Neural cell (in vitro differentiated cells): ENCODE data around the gene FBP1.

Experiments
- POLR2AphosphoS5 ChIP-seq: IDR thresholded peaks from 2 replicates; pipeline ENCODE4 v1.6.1; 2012
- TF ChIP-seq, protein P1 (sequence below): fragments of 450-650 bp; IDR thresholded peaks from 2 replicates; pipeline ENCODE4 v1.5.1; 2014; ENCODE audit warnings: antibody characterized with exemption, mild to moderate bottlenecking, moderate library complexity; ENCODE audit not compliant: poor library complexity, severe bottlenecking

DNA sequence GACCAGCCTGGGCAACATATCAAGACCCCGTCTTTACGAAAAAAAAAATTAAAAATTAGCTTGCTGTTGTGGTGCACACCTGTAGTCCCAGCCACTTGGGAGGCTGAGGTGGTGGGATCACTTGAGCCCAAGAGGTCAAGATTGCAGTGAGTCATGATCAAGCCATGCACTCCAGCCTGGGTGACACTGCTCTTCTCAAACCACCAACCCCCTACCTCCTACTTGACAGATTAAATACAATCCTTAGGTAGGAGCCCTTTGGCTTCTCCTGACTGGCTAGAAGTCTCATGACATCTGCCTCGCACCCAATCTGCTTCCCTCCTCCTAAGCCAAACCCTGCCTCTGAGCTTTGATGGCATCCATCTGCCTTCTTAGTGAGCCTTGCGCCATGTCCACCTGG lies 11.6 kb upstream of the FBP1 start:
- TF ChIP-seq, protein P1, sequence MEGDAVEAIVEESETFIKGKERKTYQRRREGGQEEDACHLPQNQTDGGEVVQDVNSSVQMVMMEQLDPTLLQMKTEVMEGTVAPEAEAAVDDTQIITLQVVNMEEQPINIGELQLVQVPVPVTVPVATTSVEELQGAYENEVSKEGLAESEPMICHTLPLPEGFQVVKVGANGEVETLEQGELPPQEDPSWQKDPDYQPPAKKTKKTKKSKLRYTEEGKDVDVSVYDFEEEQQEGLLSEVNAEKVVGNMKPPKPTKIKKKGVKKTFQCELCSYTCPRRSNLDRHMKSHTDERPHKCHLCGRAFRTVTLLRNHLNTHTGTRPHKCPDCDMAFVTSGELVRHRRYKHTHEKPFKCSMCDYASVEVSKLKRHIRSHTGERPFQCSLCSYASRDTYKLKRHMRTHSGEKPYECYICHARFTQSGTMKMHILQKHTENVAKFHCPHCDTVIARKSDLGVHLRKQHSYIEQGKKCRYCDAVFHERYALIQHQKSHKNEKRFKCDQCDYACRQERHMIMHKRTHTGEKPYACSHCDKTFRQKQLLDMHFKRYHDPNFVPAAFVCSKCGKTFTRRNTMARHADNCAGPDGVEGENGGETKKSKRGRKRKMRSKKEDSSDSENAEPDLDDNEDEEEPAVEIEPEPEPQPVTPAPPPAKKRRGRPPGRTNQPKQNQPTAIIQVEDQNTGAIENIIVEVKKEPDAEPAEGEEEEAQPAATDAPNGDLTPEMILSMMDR, result no peak
- TF ChIP-seq POLR2AphosphoS5, result no peak
